Measurements from ENCODE around the gene CD7. TPM values are rescaled to one million over a fixed set of nuclear protein-coding genes. Genes with fewer than 3 reads are reported as not detected.

The CD7 gene
- total RNA-seq, 1 donor from 2014 or later, result 0.80 TPM

DNA sequence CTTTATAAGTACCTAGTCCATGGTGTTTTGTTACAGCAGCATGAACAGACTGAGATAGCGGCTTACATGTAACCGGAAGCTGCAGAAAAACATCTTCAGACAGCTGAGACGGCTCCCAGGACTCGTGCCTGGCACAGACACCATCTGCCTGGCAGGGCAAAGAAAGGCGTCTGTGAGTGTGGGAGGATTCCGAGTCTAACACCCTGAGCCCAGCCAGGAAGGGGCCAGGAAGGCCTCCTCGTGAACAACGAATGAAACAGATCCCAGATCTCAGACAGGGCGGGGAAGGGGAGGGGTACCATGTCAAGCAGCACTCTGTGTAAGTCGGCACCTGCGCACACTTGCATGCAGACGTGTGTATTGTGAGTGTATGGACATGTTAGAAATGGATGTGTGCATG lies 39.6 kb downstream of the CD7 start:
- ATAC-seq, result no peak

DNA sequence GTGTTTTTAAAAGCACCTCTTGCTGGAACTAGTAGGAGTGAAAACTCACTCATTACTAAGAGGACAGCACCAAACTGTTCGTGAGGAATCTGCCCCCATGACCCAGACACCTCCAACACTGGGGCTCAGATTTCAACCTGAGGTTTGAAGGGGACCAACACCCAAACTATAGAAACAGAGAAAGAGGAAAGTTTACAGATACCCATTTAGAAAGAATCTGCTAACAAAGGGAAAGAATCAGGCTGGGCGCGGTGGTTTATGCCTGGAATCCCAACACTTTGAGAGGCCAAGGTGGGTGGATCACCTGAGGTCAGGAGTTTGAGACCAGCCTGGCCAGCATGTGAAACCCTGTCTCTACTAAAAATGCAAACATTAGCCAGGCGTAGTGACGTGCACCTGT lies 40.5 kb downstream of the CD7 start:
- ATAC-seq, result no peak

DNA sequence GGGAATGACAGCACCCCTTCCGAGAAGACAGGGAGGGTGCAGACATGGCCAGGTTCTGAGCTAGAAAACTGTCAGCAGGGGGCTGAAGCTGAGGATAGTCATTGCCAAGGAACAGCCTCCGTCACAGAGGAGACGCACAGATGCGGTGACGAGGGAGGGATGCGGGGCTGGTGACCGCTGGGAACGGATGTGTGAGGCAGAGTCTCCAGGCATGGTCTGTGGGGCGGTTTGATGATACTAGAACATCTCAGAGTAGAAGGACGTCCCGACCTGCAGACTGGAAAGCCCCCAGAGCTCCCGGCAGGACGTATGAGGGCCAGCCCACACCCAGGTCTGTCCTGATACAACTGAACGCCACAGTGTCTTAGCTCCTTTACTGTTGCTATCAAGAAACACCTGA lies 42.1 kb downstream of the CD7 start:
- ATAC-seq, result no peak

- ATAC-seq, result no peak
Observed at GRCh38 chr17:82274134-82275020, 43.0 kb downstream of the CD7 start.

- ATAC-seq, result peak; percentile 85
Observed at GRCh38 chr17:82273327-82274133, 43.9 kb downstream of the CD7 start, which contains the start of gene CSNK1D. Gene CSNK1D, minus strand, starts transcription at chr17:82273700. Its CDS starts 319 bp downstream, at chr17:82273381.

DNA sequence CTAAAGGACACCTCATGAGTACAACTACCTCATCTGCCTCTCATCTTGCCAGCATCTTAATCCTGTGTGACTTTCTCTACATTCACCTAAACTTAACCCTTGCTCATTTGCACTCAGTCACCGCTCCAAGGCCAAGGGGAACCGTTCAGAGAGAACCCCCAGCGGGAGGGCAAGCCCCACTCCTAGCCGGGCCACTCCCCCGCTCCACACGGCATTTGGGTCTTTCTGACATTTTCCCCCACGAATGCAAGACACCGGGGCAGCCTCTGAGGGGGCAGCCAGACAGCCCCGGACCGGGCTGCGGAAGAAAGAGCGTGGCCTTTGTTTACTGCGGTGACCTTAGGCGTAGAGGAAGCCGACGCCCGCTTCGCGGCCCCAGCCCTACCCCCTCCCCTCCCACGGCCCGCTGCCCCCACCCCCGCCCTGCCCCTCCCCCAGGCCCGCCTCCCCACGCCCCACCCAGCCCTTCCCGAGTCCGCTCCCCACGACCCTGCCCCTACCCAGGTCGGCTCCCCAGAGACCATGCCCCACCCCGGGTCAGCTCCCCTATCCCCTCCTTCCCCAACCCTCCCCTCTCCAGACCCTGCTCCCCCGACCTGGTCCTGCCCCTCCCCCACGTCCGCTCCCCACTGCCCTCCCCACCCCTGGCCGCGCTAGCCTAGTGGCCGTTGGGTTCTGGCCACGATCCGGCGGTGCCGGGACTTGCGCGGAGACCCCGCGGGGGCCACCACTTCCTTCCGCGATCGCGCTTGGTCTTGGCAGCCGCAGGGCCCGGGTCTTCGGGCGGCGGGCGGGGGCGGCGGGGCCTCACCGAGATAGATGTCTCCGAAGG lies 44.7 kb downstream of the CD7 start:
- peak; percentile 41 for ATAC-seq

GRCh38 chr17:82271401-82271800 lies 46.0 kb downstream of the CD7 start:
- no peak for ATAC-seq

DNA sequence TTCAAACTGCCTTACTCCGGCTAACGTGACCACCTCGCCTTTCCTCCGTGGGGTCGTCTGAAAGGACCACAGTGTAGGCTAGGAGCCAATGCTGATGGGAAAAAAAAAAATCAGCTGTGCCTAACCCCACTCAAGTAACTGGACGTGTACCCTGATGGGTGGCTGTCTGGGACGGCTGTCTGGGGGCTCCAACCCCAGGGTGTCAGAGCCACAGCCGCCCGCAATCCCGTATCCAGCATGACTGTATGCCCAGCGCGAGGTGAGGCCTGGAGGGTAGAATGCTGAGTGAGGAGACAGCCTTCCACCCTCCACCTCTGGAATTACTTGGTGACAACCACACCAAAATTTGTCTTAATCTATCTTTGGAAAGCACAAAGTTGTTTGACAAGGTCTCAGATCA lies 46.8 kb downstream of the CD7 start:
- no peak for ATAC-seq

GRCh38 chr17:82269882-82270500 lies 47.4 kb downstream of the CD7 start:
- ATAC-seq, result no peak

- no peak for ATAC-seq
Observed at GRCh38 chr17:82269138-82269881, 48.1 kb downstream of the CD7 start.

DNA sequence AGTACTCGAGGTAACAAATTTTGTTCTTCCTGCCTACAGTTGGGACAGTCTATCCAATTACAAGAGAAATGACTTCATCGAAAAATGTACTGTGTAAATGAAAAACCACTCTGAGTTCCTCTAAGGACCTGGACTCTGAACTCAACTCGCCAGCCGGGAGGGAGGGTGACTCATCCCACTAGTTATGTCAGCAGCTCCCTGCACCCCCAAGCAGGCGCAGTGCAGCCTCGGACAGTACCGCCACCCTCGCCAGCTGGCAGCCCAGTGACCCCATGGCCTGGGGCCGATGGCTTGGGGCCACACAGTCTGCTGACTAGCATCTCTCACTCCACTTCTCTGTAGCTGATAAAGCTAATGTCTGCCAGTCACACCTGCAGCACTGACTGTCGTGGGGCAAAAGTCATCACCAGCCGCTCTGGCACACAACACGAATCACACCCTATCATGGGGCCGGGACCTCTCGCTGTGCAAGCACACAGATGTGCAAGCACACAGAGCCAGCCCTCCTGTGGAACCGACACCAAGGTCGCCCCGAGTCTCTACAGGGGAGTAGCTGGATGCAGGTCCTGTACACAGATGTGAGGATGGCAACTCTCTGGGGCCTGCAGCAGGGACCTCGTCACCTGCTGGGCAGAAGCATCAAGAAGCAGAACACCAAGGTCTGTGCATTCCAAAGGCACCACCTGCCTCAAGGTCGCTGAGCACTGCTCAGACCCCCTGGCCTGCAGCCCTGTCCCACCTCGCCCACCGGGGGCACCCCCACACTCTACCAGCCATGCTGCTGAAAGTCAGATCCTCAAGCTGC lies 49.6 kb downstream of the CD7 start:
- peak; percentile 84 for ATAC-seq

- no peak for ATAC-seq
Observed at GRCh38 chr17:82266142-82266541, 51.3 kb downstream of the CD7 start.

Other genes with a start within 250 kb of the CD7 start
- gene FASN, start 219.4 kb downstream of the CD7 start, total RNA-seq, result 352 TPM
- 23.2 TPM for gene CCDC57, start 104.8 kb downstream of the CD7 start, total RNA-seq
- 50.0 TPM for gene SLC16A3, start 88.6 kb downstream of the CD7 start, total RNA-seq
- gene CSNK1D, start 43.9 kb downstream of the CD7 start, total RNA-seq, result 65.7 TPM
- gene SECTM1, start 16.2 kb upstream of the CD7 start, total RNA-seq, result 6.3 TPM
- not detected for gene TEX19, start 41.6 kb upstream of the CD7 start, total RNA-seq
- not detected for gene UTS2R, start 54.2 kb upstream of the CD7 start, total RNA-seq
- gene HEXD, start 100.7 kb upstream of the CD7 start, total RNA-seq, result 9.8 TPM
- gene OGFOD3, start 101.0 kb upstream of the CD7 start, total RNA-seq, result 20.7 TPM
- gene CYBC1, start 133.1 kb upstream of the CD7 start, total RNA-seq, result 43.5 TPM
- gene NARF, start 141.1 kb upstream of the CD7 start, total RNA-seq, result 38.3 TPM
- gene FOXK2, start 202.1 kb upstream of the CD7 start, total RNA-seq, result 34.2 TPM